GM19467 (cell line): ENCODE data around the gene SLC5A11.
"Not testable (repeated sequence)": the region's sequence is repeated elsewhere in the genome, so short reads cannot be mapped to it uniquely, and the experiment has no call there.

Experiments used
- ATAC-seq: cut with Tn5 transposase; IDR thresholded peaks from one replicate; pipeline ENCODE4 v1.9.1; 2021; ENCODE audit warnings: mild to moderate bottlenecking, moderate library complexity; ENCODE audit not compliant: unreplicated experiment

SLC5A11 gene

GRCh38 chr16:24834459-24835335 is 11.1 kb upstream of the SLC5A11 start:
- ATAC-seq, result no peak

GRCh38 chr16:24836836-24837235 is 8.9 kb upstream of the SLC5A11 start:
- ATAC-seq, result no peak

GRCh38 chr16:24837969-24838368 is 7.8 kb upstream of the SLC5A11 start:
- ATAC-seq, result no peak

GRCh38 chr16:24838554-24839266 is 7.1 kb upstream of the SLC5A11 start:
- no peak for ATAC-seq

GRCh38 chr16:24839347-24839972 is 6.3 kb upstream of the SLC5A11 start:
- ATAC-seq, result no peak

- ATAC-seq, result no peak
Measured at GRCh38 chr16:24841291-24841690, 4.5 kb upstream of the SLC5A11 start.

GRCh38 chr16:24844101-24845030 is 1.4 kb upstream of the SLC5A11 start:
- no peak for ATAC-seq

GRCh38 chr16:24845031-24845365 is 765 bp upstream of the SLC5A11 start:
- ATAC-seq, result not testable (repeated sequence)

- no peak for ATAC-seq
Measured at GRCh38 chr16:24846548-24847357, 990 bp downstream of the SLC5A11 start.

- no peak for ATAC-seq
Measured at GRCh38 chr16:24847358-24847664, 1.5 kb downstream of the SLC5A11 start.

GRCh38 chr16:24848065-24848464 is 2.3 kb downstream of the SLC5A11 start:
- no peak for ATAC-seq

- no peak for ATAC-seq
Measured at GRCh38 chr16:24849641-24850040, 3.9 kb downstream of the SLC5A11 start.

- ATAC-seq, result no peak
Measured at GRCh38 chr16:24850289-24850938, 4.7 kb downstream of the SLC5A11 start.

GRCh38 chr16:24851700-24852099 is 5.9 kb downstream of the SLC5A11 start:
- no peak for ATAC-seq

GRCh38 chr16:24852281-24852721 is 6.5 kb downstream of the SLC5A11 start:
- ATAC-seq, result no peak

- ATAC-seq, result no peak
Measured at GRCh38 chr16:24853169-24853824, 7.5 kb downstream of the SLC5A11 start.

GRCh38 chr16:24853830-24854229 is 8.1 kb downstream of the SLC5A11 start:
- ATAC-seq, result no peak

GRCh38 chr16:24854607-24855171 is 8.9 kb downstream of the SLC5A11 start:
- ATAC-seq, result no peak

GRCh38 chr16:24855678-24856077 is 9.9 kb downstream of the SLC5A11 start:
- ATAC-seq, result no peak
